SU-DHL-6 (cell line): ENCODE measurements around the gene SMARCD2.
A peak's percentile ranks its signal among the peaks of the same experiment; 100 is the strongest.

Source experiments
- H2AFZ ChIP-seq: fragments of 200-600 bp; sonication (generic); 2 replicates; pipeline ENCODE4 v1.6.1; 2014; ENCODE audit warnings: low read depth, mild to moderate bottlenecking, moderate library complexity, mixed read lengths, antibody characterized with exemption, low read length; ENCODE audit not compliant: severe bottlenecking
- H3F3A ChIP-seq: fragments of 200-600 bp; shearing (Covaris generic); 2 replicates; pipeline ENCODE4 v1.6.0; 2016; ENCODE audit warnings: antibody characterized with exemption, mild to moderate bottlenecking; ENCODE audit not compliant: insufficient read depth
- H3K27ac ChIP-seq: fragments of 200-600 bp; sonication (generic); 2 replicates; pipeline ENCODE4 v1.5.1; 2016; ENCODE audit warnings: low read depth, mild to moderate bottlenecking, low read length, moderate library complexity, mixed read lengths
- H3K27me3 ChIP-seq: fragments of 200-600 bp; sonication (generic), shearing (Covaris generic); 2 replicates; pipeline ENCODE4 v1.6.0; 2014; ENCODE audit warnings: mild to moderate bottlenecking, low read length
- H3K36me3 ChIP-seq: fragments of 200-600 bp; sonication (generic); 2 replicates; pipeline ENCODE4 v1.6.1; 2014; ENCODE audit warnings: mild to moderate bottlenecking, low read length, mixed read lengths
- H3K4me2 ChIP-seq: fragments of 300-600, 200-600 bp; shearing (Covaris generic), sonication (generic); 2 replicates; pipeline ENCODE4 v1.6.0; 2014; ENCODE audit warnings: low read length, low read depth, mild to moderate bottlenecking; ENCODE audit not compliant: poor library complexity, severe bottlenecking
- H3K4me3 ChIP-seq: fragments of 200-600 bp; sonication (generic); 2 replicates; pipeline ENCODE4 v1.5.1; 2014; ENCODE audit warnings: antibody characterized with exemption, low read length, mild to moderate bottlenecking, mixed read lengths; ENCODE audit not compliant: insufficient read depth, poor library complexity, severe bottlenecking
- H3K79me2 ChIP-seq: fragments of 200-600 bp; sonication (generic); 2 replicates; pipeline ENCODE4 v1.6.1; 2014; ENCODE audit warnings: mild to moderate bottlenecking, low read length, moderate library complexity; ENCODE audit not compliant: insufficient read depth
- H3K9ac ChIP-seq: fragments of 200-600 bp; sonication (generic); 2 replicates; pipeline ENCODE4 v1.7.0; 2014; ENCODE audit warnings: mild to moderate bottlenecking, low read length
- H3K9me2 ChIP-seq: fragments of 200-600 bp; sonication (generic); replicated peaks from 2 replicates; pipeline ENCODE4 v1.6.1; 2014; ENCODE audit warnings: low read length; ENCODE audit not compliant: insufficient read depth
- H3K9me3 ChIP-seq: fragments of 200-600 bp; sonication (generic); 2 replicates; pipeline ENCODE4 v1.6.1; 2014; ENCODE audit warnings: low read length, mixed read lengths; ENCODE audit not compliant: insufficient read depth
- H4K20me1 ChIP-seq: fragments of 200-600 bp; sonication (generic); 2 replicates; pipeline ENCODE4 v1.6.1; 2014; ENCODE audit warnings: low read depth, mild to moderate bottlenecking, antibody characterized with exemption, low read length, moderate library complexity, mixed read lengths
- CTCF ChIP-seq: fragments of 200-600 bp; sonication (generic); IDR thresholded peaks from one replicate; pipeline ENCODE4 v1.5.1; 2017; ENCODE audit warnings: antibody characterized with exemption, mild to moderate bottlenecking, low read length, moderate library complexity; ENCODE audit not compliant: insufficient read depth, poor library complexity, severe bottlenecking
- EZH2phosphoT487 ChIP-seq: fragments of 200-600 bp; sonication (generic), shearing (Covaris generic); conservative IDR thresholded peaks from 2 replicates; pipeline ENCODE4 v1.6.1; 2018; ENCODE audit warnings: mild to moderate bottlenecking, antibody characterized with exemption, low read length, moderate library complexity, mixed read lengths

SMARCD2 gene

DNA sequence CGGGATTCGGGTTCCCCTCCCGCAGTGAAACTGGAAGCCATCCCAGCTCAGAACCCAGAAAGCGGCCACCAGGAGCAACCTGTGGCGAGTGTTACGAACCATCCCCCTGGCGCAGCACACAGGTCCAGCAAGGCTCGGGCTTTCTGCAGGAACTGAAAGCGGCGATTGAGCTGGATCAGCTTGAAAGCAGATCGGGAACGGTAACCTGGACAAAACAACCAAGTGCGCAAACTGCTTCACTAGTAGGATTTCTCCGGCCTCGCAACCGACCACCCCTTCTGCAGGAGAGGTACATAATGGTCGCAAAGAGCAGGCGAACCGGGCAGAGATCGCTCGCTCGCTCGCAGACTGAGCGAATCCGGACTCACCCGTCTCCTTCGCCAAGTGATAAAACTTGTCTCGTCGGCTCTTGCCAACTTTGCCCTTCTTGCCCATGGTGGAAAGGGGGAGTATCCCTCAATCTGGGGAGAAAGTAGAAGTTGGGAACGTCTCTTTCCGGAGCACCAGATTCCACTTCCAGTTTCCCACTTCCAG, 15.9 kb downstream of the SMARCD2 start:
- peak overlapping the region; percentile 85 for H2AFZ ChIP-seq
- H3K79me2 ChIP-seq: peaks cover 43% of the 10 kb centered on the region
- H3F3A ChIP-seq: no peaks in the 10 kb centered on the region
- H3K9me2 ChIP-seq: no peaks in the 10 kb centered on the region
- TF ChIP-seq CTCF: no peak
- no peak for TF ChIP-seq EZH2phosphoT487
- peak overlapping the region; percentile 80 for H3K4me3 ChIP-seq
- H3K4me2 ChIP-seq: peak overlapping the region; percentile 95
- H3K9ac ChIP-seq: peak overlapping the region; percentile 88
- no peaks in the 10 kb centered on the region for H3K27me3 ChIP-seq
- H3K36me3 ChIP-seq: peaks cover 7% of the 10 kb centered on the region; the same call in 1 of the 2 replicates
- H3K9me3 ChIP-seq: no peaks in the 10 kb centered on the region
- H4K20me1 ChIP-seq: no peaks in the 10 kb centered on the region; the same call in 1 of the 2 replicates
- peak overlapping the region; percentile 83; the same call in 1 of the 2 replicates for H3K27ac ChIP-seq

DNA sequence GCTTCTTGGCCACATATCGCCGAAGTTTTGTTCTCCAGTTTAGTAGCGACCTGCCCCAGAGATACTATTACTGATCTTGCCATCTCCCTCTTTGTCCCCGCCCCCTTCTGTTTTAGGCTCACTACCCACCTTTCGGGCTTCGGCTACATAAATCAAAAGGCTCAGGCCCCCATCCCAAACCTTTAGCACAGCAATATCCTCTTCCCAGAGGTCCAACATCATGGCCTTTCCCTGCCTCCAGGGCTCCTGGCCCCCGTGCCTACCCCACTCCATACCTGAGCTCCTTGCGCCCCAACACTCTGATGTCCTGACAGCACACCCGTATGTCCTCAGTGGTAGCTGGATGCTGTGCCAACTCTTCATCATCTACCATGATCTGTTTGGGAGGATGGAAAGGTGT, 18.1 kb downstream of the SMARCD2 start:
- no peak overlapping the region for H3K9ac ChIP-seq
- H4K20me1 ChIP-seq: no peaks in the 10 kb centered on the region; the same call in 1 of the 2 replicates
- H3K4me3 ChIP-seq: no peak overlapping the region
- TF ChIP-seq EZH2phosphoT487 (no peak), CTCF (no peak)
- H2AFZ ChIP-seq: no peak overlapping the region
- no peak overlapping the region for H3K4me2 ChIP-seq
- H3K27ac ChIP-seq: no peak overlapping the region
- H3K27me3 ChIP-seq: no peaks in the 10 kb centered on the region
- H3F3A ChIP-seq: no peaks in the 10 kb centered on the region
- H3K9me2 ChIP-seq: no peaks in the 10 kb centered on the region
- H3K9me3 ChIP-seq: no peaks in the 10 kb centered on the region
- H3K36me3 ChIP-seq: peaks cover 10% of the 10 kb centered on the region; the same call in 1 of the 2 replicates
- peaks cover 37% of the 10 kb centered on the region for H3K79me2 ChIP-seq

DNA sequence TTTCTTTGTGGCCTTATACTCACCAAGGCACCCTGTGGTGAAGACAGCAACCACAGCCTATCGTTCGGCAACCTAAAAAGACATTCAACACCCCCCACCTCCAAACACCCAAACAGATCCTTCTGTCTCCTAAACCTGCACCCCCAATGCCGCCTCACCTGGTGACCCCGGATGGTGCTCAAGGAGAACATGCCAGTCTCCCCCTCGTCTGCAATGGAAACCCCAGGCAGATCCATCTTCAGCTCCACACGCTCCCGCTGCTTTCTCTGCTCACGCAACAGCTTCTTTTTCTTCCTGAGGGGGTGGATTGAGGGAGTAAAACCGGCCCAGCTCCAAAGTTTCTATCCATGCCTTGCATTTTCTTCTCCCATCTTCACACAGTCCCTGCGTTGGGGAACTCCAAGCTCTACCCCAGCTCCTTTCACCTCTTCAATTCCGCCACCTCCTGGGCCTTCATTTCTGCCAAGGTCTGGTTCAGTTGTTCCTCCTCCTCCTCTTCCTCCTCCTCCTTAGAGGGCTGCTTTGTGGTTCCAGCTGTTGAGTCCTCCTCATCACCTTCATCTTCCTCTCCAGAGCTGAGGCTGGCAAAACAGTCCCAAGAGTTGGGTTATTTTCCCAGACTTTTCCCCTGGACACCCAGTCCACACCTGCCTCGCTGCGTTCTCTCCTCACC, 18.7 kb downstream of the SMARCD2 start:
- Histone ChIP-seq H3K27ac (no peak overlapping the region), H3K9me2 (no peaks in the 10 kb centered on the region), H3K79me2 (peaks cover 31% of the 10 kb centered on the region), H3K27me3 (no peaks in the 10 kb centered on the region), H3K9me3 (no peaks in the 10 kb centered on the region), H3K4me3 (no peak overlapping the region), H2AFZ (no peak overlapping the region), H3K36me3 (peaks cover 14% of the 10 kb centered on the region; the same call in 1 of the 2 replicates), H3K4me2 (no peak overlapping the region), H3K9ac (no peak overlapping the region), H3F3A (peaks cover 4% of the 10 kb centered on the region; the same call in 1 of the 2 replicates), H4K20me1 (no peaks in the 10 kb centered on the region; the same call in 1 of the 2 replicates)
- TF ChIP-seq EZH2phosphoT487: no peak
- TF ChIP-seq CTCF: no peak
